Left lung (tissue), 10 donors: Measurements from ENCODE around the gene ALDH7A1. TPM values are rescaled to one million over a fixed set of nuclear protein-coding genes. Genes with fewer than 3 reads are reported as not detected.
"Not testable (repeated sequence)": the region's sequence is repeated elsewhere in the genome, so short reads cannot be mapped to it uniquely, and the experiment has no call there.

ENCODE experiments used
- ATAC-seq: fragments of 200-7000 bp; cut with Tn5 transposase; one replicate; pipeline ENCODE4 v1.9.1; 2020; ENCODE audit warnings: moderate library complexity
- DNase-seq, 4 donors: peaks; one replicate each; pipeline ENCODE4 v3.0.0-alpha.2; 2013 to 2020
- H3K27ac ChIP-seq, 2 donors: fragments of 200-600 bp; sonication (generic) in 1 of 2; one replicate each; pipeline versions ENCODE4 v1.5.0 to v1.8.0; 2020 to 2021
- H3K27me3 ChIP-seq, 2 donors: fragments of 200-600 bp; sonication (generic) in 1 of 2; one replicate each; pipeline versions ENCODE4 v1.5.0 to v1.8.0; 2020 to 2021
- H3K36me3 ChIP-seq, 2 donors: fragments of 200-600 bp; sonication (generic) in 1 of 2; one replicate each; pipeline versions ENCODE4 v1.5.0 to v1.8.0; 2020 to 2021
- H3K4me1 ChIP-seq, 2 donors: fragments of 200-600 bp; one replicate each; pipeline ENCODE4 v1.8.0; 2021
- H3K4me3 ChIP-seq, 2 donors: fragments of 200-600 bp; sonication (generic) in 1 of 2; one replicate each; pipeline versions ENCODE4 v1.5.0 to v1.8.0; 2020 to 2021; ENCODE audit warnings: mild to moderate bottlenecking in 1 of 2
- H3K9me3 ChIP-seq, 2 donors: fragments of 200-600 bp; sonication (generic) in 1 of 2; one replicate each; pipeline versions ENCODE4 v1.5.0 to v1.8.0; 2020 to 2021
- CTCF ChIP-seq, 2 donors: fragments of 200-600 bp; sonication (generic) in 1 of 2; IDR thresholded peaks; one replicate each; pipeline versions ENCODE4 v1.5.0 to v1.8.0; 2021; ENCODE audit warnings: antibody characterized with exemption in 2 of 2
- intact Hi-C, 2 donors: fragments of 100-400 bp; cut with DNase I; formaldehyde crosslinking; loops; one replicate each; pipeline versions ENCODE4 v1.11.2 to v1.14.2; 2022
- polyA plus RNA-seq, 6 donors: library from polyadenylated mRNA; unstranded; fragments of 120-200 nt; gene quantifications; one replicate each; pipeline ENCODE4 v1.2.1, GENCODE V29; 2013; ENCODE audit not compliant: insufficient read length in 6 of 6
- total RNA-seq, 2 donors: library from RNA; stranded (reverse); fragmentation: NEBNext Ultra II Directional; extraction: Animal tissue kit (Norgen Biotek cat#: 25700); gene quantifications; one replicate each; pipeline ENCODE4 v1.2.1, GENCODE V29; 2021
- donor health status: DM: no; HTN: yes; CAD: no.
- donor health status: DM: no; HTN: no; CAD: no.

The ALDH7A1 gene
- total and polyA plus RNA-seq, 8 donors: 34.2 to 137 (median 122) TPM

GRCh38 chr5:126575644-126576043 lies 19.4 kb downstream of the ALDH7A1 start:
- DNase-seq (no peak), ATAC-seq (no peak)
- no peaks in the 10 kb centered on the region for H3K4me1 ChIP-seq
- no peak overlapping the region for H3K27ac ChIP-seq
- no peak for TF ChIP-seq CTCF (IDR thresholded peaks at IDR 0.05)
- peaks cover 0 to 47% of the 10 kb centered on the region in 2 donors for H3K36me3 ChIP-seq
- intact Hi-C loops: no loop called here
- no peak overlapping the region for H3K4me3 ChIP-seq
- no peaks in the 10 kb centered on the region for H3K27me3 ChIP-seq
- H3K9me3 ChIP-seq: no peaks in the 10 kb centered on the region

DNA sequence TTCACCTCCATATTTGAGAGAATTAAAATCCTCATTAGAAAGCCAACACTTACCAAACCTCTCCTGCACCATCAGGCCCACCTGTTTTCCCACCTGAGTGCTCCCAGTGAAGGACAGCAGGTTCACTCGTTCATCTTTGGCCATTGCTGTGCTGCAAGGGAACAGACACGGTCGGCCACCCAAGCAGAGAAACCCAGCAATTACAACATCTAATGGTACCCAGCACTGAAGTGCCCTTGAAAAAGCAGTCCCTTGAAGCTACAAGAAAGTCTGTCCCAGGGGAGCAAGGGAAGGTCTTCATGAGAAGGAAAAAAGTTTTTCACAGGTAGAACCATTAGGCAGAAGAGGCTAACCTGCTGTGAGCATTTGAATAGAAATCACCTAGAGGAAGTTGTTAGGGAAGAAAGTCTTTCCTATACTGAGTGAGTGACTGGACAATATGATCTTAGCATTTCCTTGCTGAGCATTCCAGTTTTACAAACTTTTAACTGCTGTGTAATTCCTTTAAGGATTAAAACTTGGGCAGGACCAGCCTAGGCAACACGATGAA lies 26.7 kb downstream of the ALDH7A1 start:
- H3K4me3 ChIP-seq: no peak overlapping the region
- no peaks in the 10 kb centered on the region for H3K4me1 ChIP-seq
- H3K27ac ChIP-seq: no peak overlapping the region
- peaks cover 0 to 34% of the 10 kb centered on the region in 2 donors for H3K36me3 ChIP-seq
- intact Hi-C loops: no loop called here
- H3K27me3 ChIP-seq: no peaks in the 10 kb centered on the region
- DNase-seq (no peak), ATAC-seq (no peak)
- TF ChIP-seq CTCF (IDR thresholded peaks at IDR 0.05): no peak
- no peaks in the 10 kb centered on the region for H3K9me3 ChIP-seq

DNA sequence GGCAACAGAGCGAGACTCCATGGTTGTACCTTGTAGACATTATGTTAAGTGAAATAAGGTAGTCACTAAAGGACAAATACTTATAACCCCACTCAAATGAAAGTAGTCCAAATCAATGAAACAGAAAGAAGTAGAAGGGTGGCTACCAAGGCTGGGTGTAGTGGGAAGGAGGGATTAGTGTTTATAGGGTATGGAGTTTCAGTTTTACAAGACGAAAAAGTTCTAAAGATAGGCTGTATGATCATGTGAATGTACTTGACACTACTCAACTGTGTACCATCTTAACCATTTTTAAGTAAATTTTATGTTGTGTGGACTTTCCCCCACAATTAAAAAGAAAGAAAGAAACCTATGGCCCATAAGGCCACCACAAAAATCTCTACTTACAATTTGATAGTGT lies 32.2 kb downstream of the ALDH7A1 start:
- Histone ChIP-seq H3K4me3 (no peak overlapping the region), H3K27me3 (no peaks in the 10 kb centered on the region), H3K9me3 (no peaks in the 10 kb centered on the region), H3K27ac (no peak overlapping the region), H3K36me3 (peaks cover 0 to 16% of the 10 kb centered on the region in 2 donors), H3K4me1 (no peaks in the 10 kb centered on the region)
- intact Hi-C loops: no loop called here
- ATAC-seq (no peak), DNase-seq (no peak)
- TF ChIP-seq CTCF (IDR thresholded peaks at IDR 0.05): no peak

DNA sequence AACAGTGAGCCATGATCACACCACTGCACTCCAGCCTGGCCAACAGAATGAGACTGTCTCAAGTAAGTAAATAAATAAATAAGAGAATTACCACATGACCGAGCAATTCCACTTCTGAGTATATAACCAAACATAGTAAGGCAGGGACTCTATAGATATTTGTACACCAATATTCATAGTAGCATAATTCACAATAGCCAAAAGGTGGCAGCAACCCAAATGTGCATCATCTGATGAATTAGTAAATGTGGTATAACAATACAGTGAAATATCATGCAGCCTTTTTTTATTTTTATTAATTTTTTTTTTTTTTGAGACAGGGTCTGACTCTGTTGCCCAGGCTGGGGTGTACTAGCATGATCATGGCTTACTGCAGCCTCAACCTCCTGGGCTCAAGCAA lies 33.1 kb downstream of the ALDH7A1 start:
- peaks cover 0 to 13% of the 10 kb centered on the region in 2 donors for H3K36me3 ChIP-seq
- H3K9me3 ChIP-seq: no peaks in the 10 kb centered on the region
- DNase-seq (no peak), ATAC-seq (no peak)
- intact Hi-C loops: no loop called here
- no peaks in the 10 kb centered on the region for H3K4me1 ChIP-seq
- TF ChIP-seq CTCF (IDR thresholded peaks at IDR 0.05): no peak
- no peaks in the 10 kb centered on the region for H3K27me3 ChIP-seq
- no peak overlapping the region for H3K4me3 ChIP-seq
- no peak overlapping the region for H3K27ac ChIP-seq

DNA sequence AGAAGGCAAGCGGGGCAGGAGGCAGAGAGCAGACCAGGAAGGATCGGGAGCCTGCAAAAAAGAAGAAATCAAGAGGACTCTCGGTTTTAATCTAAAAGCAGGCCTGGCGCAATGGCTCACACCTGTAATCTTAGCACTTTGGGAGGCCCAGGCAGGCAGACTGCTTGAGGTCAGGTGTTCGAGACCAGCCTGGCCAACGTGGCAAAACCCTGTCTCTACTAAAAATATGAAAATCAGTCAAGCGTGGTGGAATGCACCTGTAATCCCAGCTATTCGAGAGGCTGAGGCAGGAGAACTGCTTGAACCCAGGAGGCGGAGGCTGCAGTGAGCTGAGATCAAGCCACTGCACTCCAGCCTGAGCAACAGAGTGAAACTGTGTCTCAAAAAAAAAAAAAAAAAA lies 39.9 kb downstream of the ALDH7A1 start:
- H3K9me3 ChIP-seq, ATAC-seq, H3K27ac ChIP-seq, DNase-seq, H3K27me3 ChIP-seq, intact Hi-C loops, H3K4me1 ChIP-seq, H3K4me3 ChIP-seq: not testable (repeated sequence)
- peaks cover 0 to 56% of the 10 kb centered on the region in 2 donors for H3K36me3 ChIP-seq

- no peaks in the 10 kb centered on the region for H3K9me3 ChIP-seq
- no peak for TF ChIP-seq CTCF (IDR thresholded peaks at IDR 0.05)
- DNase-seq (no peak), ATAC-seq (no peak)
- H3K36me3 ChIP-seq: peaks cover 0 to 55% of the 10 kb centered on the region in 2 donors
- H3K27me3 ChIP-seq: no peaks in the 10 kb centered on the region
- no peaks in the 10 kb centered on the region for H3K4me1 ChIP-seq
- H3K27ac ChIP-seq: no peak overlapping the region
- intact Hi-C loops: no loop called here
- no peak overlapping the region for H3K4me3 ChIP-seq
Observed at GRCh38 chr5:126552614-126553013, 42.4 kb downstream of the ALDH7A1 start.
